Right atrium auricular region (tissue), 2 donors: ENCODE data around the gene SEMA3B. TPM values are rescaled to one million over a fixed set of nuclear protein-coding genes. Genes with fewer than 3 reads are reported as not detected.
A peak's percentile ranks its signal among the peaks of the same experiment; 100 is the strongest.

Experiments used
- DNase-seq: peaks from one replicate; pipeline ENCODE4 v3.0.0-alpha.2; 2019; ENCODE audit warnings: low spot score
- H3K27ac ChIP-seq, 2 donors: fragments of 200-600 bp; sonication (generic); 1 replicate in 1 of 2; 2 replicates in 1 of 2; pipeline ENCODE4 v1.5.1; 2016 to 2019
- H3K27me3 ChIP-seq, 2 donors: fragments of 200-600 bp; sonication (generic); one replicate each; pipeline versions ENCODE4 v1.5.1 to v1.6.0; 2017 to 2019
- H3K36me3 ChIP-seq: fragments of 200-600 bp; sonication (generic); one replicate; pipeline ENCODE4 v1.5.1; 2016
- H3K4me1 ChIP-seq, 2 donors: fragments of 200-600 bp; sonication (generic); one replicate each; pipeline versions ENCODE4 v1.5.1 to v1.6.0; 2017 to 2019
- H3K4me3 ChIP-seq, 2 donors: fragments of 200-600 bp; sonication (generic); 1 replicate in 1 of 2; 2 replicates in 1 of 2; pipeline ENCODE4 v1.5.1; 2017 to 2019; ENCODE audit warnings: mild to moderate bottlenecking in 1 of 2, moderate library complexity in 1 of 2
- H3K9me3 ChIP-seq, 2 donors: fragments of 200-600 bp; sonication (generic); one replicate each; pipeline ENCODE4 v1.5.1; 2019
- total RNA-seq, 2 donors: library from RNA; depleted of rRNA; stranded (reverse); fragments of >200 nt; gene quantifications; one replicate each; pipeline ENCODE4 v1.1.0, GENCODE V29; 2016
- TF ChIP-seq, protein P1 (sequence below), 2 donors: fragments of 200-600 bp; sonication (generic); IDR thresholded peaks; one replicate each; pipeline ENCODE4 v1.5.1; 2019; ENCODE audit warnings: antibody characterized with exemption in 2 of 2

The SEMA3B gene
- total RNA-seq, 2 donors from 2014 or later, result 15.4 to 20.0 TPM

DNA sequence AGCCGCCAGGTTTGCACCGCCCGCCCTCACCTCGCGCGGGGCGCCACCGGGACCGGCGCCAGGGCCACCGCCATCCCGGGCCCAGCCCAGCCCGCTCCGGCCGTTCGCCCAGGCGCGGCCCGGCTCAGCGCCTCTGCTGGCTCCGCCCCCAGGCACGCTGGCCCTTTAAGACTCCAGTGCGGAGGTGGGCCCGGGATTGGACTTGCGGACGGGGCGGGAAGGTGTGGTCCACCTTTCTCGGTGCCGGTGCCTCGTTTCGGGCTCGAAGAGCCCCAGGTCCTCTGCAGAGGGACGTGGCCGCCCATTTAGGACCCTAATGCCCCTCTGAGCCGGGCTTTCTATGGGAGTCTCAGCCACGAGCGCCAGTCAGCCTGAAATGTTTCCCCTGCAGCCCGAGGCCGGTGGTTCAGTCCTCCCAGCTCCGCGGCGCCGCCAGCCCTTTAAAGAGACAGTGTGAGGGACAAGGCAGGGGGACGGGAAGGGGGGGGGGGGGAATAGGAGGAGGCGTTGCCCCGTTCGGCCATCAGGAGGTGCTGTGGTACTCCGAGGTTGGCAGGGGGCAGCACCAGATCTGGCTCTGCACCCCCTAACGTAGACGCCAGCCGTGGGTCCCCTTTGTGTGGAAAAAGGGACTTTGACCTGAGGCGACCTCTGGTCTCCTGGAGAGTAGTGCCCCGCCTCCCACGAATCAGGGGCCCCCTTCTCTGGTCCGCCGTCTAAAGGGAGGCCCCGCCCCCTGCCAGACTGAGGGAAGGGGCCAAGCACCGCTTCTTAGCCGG, 52.6 kb downstream of the SEMA3B start:
- H3K9me3 ChIP-seq, result no peaks in the 10 kb centered on the region
- H3K27me3 ChIP-seq, result no peaks in the 10 kb centered on the region
- peak overlapping the region; percentile 93 for H3K27ac ChIP-seq
- peak overlapping the region; percentile 52 to 70 for H3K4me3 ChIP-seq
- H3K4me1 ChIP-seq, result peaks cover 0 to 83% of the 10 kb centered on the region in 2 donors
- peaks cover 34% of the 10 kb centered on the region for H3K36me3 ChIP-seq
- DNase-seq, result peak; percentile 90
- TF ChIP-seq, protein P1, sequence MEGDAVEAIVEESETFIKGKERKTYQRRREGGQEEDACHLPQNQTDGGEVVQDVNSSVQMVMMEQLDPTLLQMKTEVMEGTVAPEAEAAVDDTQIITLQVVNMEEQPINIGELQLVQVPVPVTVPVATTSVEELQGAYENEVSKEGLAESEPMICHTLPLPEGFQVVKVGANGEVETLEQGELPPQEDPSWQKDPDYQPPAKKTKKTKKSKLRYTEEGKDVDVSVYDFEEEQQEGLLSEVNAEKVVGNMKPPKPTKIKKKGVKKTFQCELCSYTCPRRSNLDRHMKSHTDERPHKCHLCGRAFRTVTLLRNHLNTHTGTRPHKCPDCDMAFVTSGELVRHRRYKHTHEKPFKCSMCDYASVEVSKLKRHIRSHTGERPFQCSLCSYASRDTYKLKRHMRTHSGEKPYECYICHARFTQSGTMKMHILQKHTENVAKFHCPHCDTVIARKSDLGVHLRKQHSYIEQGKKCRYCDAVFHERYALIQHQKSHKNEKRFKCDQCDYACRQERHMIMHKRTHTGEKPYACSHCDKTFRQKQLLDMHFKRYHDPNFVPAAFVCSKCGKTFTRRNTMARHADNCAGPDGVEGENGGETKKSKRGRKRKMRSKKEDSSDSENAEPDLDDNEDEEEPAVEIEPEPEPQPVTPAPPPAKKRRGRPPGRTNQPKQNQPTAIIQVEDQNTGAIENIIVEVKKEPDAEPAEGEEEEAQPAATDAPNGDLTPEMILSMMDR (IDR thresholded peaks at IDR 0.05), result peak; percentile 24 to 64

DNA sequence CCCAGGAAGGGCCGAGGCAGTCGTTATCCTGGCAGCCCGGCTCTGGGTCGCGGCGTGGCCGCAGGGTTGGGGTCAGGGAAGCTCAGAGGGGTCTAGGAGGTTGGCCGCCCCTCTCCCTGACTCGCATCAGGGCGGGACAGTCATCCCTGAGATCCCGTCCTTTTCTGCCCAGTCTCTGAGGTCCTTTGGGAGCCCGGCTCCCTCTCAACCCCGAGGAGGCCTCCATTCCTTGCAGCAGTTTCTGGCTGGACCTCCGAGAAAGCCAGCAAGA, 53.1 kb downstream of the SEMA3B start:
- H3K4me3 ChIP-seq, result peak overlapping the region; percentile 52 to 70
- H3K36me3 ChIP-seq, result peaks cover 28% of the 10 kb centered on the region
- H3K9me3 ChIP-seq, result no peaks in the 10 kb centered on the region
- H3K4me1 ChIP-seq, result peaks cover 0 to 83% of the 10 kb centered on the region in 2 donors
- peak overlapping the region; percentile 93 for H3K27ac ChIP-seq
- H3K27me3 ChIP-seq, result no peaks in the 10 kb centered on the region
- DNase-seq, result no peak
- TF ChIP-seq, protein P1 (IDR thresholded peaks at IDR 0.05), result no peak

DNA sequence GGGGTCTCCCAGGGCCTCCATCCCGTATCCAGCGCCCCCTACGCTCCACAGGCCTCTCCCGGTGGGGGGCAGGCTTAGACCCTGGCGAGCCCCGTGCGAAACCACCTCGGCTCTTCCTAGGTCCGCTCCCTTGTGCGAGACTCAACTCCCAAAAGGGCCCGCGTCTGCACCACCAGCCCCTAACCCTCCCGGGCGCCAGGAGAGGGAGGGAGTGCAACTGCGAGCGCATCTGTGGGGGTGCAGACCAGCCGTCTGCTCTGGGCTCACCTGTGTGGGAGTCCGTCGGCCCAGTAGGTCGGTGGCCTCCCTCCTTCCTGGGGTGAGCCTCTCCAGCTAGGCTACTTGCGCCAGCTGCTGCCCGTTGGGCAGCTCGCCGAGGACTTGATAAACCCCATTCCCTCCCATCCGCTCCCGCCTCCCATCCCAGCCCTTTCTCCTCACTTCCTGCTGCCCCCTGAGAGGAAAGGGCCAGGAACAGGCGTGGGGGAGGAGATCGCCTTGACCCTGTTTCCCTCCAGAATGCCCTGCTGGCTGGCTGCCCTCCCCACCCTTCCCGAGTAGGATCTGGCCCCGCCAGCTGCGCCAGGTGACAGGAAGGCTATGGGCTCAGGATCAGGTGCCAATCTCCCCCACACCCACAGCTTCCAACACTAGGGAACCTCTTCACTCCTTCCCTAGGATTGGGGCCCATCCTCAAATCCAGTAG, 53.6 kb downstream of the SEMA3B start, which contains the start of gene HYAL2:
Gene HYAL2, minus strand, starts transcription at position 360 of the 706 bp plus-strand sequence. CDS start 2,256 bp downstream, outside the sequence.
- DNase-seq, result peak; percentile 75
- peaks cover 24% of the 10 kb centered on the region for H3K36me3 ChIP-seq

DNA sequence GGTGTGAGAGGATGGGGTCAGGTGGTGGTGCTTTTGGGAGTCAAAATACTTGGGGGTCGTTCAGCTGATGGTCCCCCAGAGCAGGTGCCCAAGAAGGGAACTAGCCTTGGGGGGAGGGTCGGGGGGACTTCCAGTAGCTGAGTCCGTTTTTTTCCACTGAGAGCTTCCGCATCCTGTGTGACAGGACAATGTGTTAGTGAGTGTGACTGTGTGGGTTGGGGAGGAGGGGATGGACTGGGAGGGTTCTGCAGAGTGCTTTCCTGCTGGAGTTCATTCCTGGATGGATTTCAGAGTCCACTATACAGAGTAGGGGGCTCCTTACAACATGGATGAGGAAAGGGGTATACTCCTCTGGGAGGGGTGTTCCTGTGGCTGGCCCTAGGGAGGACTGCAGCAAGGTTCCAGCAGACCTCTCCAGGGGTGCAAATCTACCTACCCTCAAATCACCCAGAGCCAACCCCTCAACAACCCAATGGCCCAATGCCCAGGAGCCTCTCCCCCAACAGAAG, 54.2 kb downstream of the SEMA3B start:
- DNase-seq, result no peak
- TF ChIP-seq, protein P1 (IDR thresholded peaks at IDR 0.05), result no peak
- H3K4me1 ChIP-seq, result peaks cover 0 to 80% of the 10 kb centered on the region in 2 donors
- peak overlapping the region; percentile 93 for H3K27ac ChIP-seq
- peaks cover 18% of the 10 kb centered on the region for H3K36me3 ChIP-seq
- H3K27me3 ChIP-seq, result no peaks in the 10 kb centered on the region
- H3K4me3 ChIP-seq, result peak overlapping the region; percentile 52 to 70
- no peaks in the 10 kb centered on the region for H3K9me3 ChIP-seq

More for the DNA sequence above, 53.6 kb downstream of the SEMA3B start, which contains the start of gene HYAL2:
- Histone ChIP-seq H3K27me3 (no peaks in the 10 kb centered on the region), H3K4me1 (peaks cover 0 to 83% of the 10 kb centered on the region in 2 donors), H3K4me3 (peak within 1 kb of the TSS; percentile 52 to 70), H3K27ac (peak within 1 kb of the TSS; percentile 93), H3K9me3 (no peaks in the 10 kb centered on the region)
- TF ChIP-seq, protein P1 (IDR thresholded peaks at IDR 0.05), result no peak

DNA sequence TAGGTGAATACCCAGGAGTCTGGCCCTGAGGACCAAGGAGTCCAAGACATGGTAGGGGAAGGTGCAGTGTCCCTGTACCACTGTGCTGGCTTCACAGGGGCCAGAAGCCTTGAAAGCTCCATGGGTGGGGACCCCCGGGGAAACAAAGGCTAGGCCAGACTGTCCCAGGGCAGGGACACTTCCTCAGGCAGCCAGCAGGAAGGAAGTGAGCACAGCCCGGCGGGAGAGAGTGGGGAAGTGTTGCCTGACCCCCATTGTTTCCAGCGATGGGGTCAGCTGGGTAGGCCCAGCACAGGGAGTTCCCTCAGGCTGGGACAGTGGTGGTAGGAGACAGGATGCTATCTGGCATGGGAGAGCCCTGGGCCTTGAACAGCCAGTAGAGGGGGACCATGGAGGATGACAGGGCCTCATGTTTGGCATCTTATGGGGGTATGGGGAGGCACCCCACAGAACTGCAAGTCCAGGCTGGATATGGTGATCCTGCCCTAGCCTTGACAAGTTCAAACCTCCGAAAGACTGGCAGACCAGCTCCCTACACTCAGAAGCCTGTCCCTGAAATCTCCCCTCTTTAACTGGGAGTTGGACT, 54.8 kb downstream of the SEMA3B start:
- TF ChIP-seq, protein P1 (IDR thresholded peaks at IDR 0.05), result no peak
- peak; percentile 75 for DNase-seq
- Histone ChIP-seq H3K9me3 (no peaks in the 10 kb centered on the region), H3K4me3 (no peak overlapping the region), H3K27me3 (no peaks in the 10 kb centered on the region), H3K36me3 (peaks cover 13% of the 10 kb centered on the region), H3K27ac (peak overlapping the region; percentile 93), H3K4me1 (peaks cover 0 to 80% of the 10 kb centered on the region in 2 donors)
